ENCODE measurements around the gene NTHL1. TPM values are rescaled to one million over a fixed set of nuclear protein-coding genes. Genes with fewer than 3 reads are reported as not detected.

NTHL1 gene
- total and polyA plus RNA-seq, 9 of the 15 experiments (the other 6 are each of a cell fraction or from before 2014, with no cell fraction given) = 1.1 to 58.8 (median 17.6) TPM

DNA sequence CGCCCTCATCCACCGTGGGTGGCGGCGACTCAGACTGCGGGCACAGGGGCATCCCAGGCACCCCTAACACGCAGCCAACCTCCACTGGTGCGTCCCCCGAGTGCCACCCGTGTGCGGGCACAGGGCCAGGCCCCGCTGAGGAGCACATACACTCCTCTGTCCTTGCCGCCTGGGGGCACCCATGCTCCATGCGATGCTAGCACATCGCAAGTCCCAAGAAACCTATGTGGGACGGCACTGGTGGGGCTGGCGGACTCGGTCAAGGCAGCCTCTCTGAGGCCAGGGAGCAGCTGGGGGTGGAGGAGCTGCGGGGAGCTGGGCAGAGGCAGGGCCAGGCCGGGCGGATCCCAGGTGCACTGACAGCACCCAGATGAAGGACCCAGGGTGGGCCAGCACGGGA is 42.0 kb downstream of the NTHL1 start:
- no peak for ATAC-seq
- H3K79me2 ChIP-seq (ENCODE audit: control insufficient read depth, insufficient read depth, low read length) = peaks cover 79% of the 10 kb centered on the region
- H3K36me3 ChIP-seq (ENCODE audit: control insufficient read depth, insufficient read depth, low read length) = peaks cover 73% of the 10 kb centered on the region; the same call in 2 of the 3 replicates
- WGBS (ENCODE audit: insufficient coverage, low coverage, missing lambda C conversion rate) = 89% methylated on average over 14 of the region's 21 CpGs
- in situ Hi-C loops (cut with MboI) (no loop called here), intact Hi-C loops (cut with micrococcal nuclease) (no loop called here)
- H3K27me3 ChIP-seq (ENCODE audit: control insufficient read depth in 2 of 2, insufficient read depth in 2 of 2, low read length in 2 of 2) = no peaks in the 10 kb centered on the region
- POLR2A ChIA-PET = interaction anchor here (0.7 to 3.0 kb wide), 4 partner anchors 14 to 649 kb away, joined by 3 to 12 read pairs (median 4); partner anchors contain the start of gene TRAF7
- peak overlapping the region in 1 of 2 experiments; percentile 64; a peak in 2 of 4 replicates for H3K9ac ChIP-seq (ENCODE audit: insufficient read depth in 1 of 2, low read depth in 2 of 2, low read length in 2 of 2)
- no peak overlapping the region for H3K4me2 ChIP-seq (ENCODE audit: insufficient read depth, low read length)
- no peak for TF ChIP-seq CBX1 (IDR thresholded peaks at IDR 0.05; ENCODE audit: low read depth)
- peak; percentile 11; the same call in 1 of the 2 replicates for TF ChIP-seq RBM14 (IDR thresholded peaks at IDR 0.05; ENCODE audit: borderline replicate concordance, insufficient read depth, low read depth, low read length)
- peak; percentile 18; the same call in 1 of the 2 replicates for TF ChIP-seq CBFB (CRISPR knock-in tag; IDR thresholded peaks at IDR 0.05)
- TF ChIP-seq PTBP1 (IDR thresholded peaks at IDR 0.05; ENCODE audit: low read depth, low read length) = no peak
- peak; percentile 69 for TF ChIP-seq RBFOX2 (IDR thresholded peaks at IDR 0.05; ENCODE audit: low read depth, low read length)
- TF ChIP-seq POLR2G (IDR thresholded peaks at IDR 0.05; ENCODE audit: low read depth, low read length) = peak; percentile 1
- CTCF ChIA-PET (ENCODE audit: low intra/inter-chr PET ratio) = no interaction called here
- no peak for FAIRE-seq
- peaks cover 19% of the 10 kb centered on the region for H3K9me1 ChIP-seq (ENCODE audit: control insufficient read depth, insufficient read depth, low read length)
- no peak overlapping the region for H3K27ac ChIP-seq (ENCODE audit: extremely low read depth, low read depth, low read length)
- H3K4me1 ChIP-seq (replicated peaks in 1 of 2; ENCODE audit: control insufficient read depth in 2 of 2, insufficient read depth in 2 of 2, low read length in 2 of 2) = peaks cover 25 to 95% of the 10 kb centered on the region in 2 experiments
- H3K4me3 ChIP-seq = no peak overlapping the region
- no TSS peak for BruUV-seq (replicated peaks)
- H3K9me3 ChIP-seq (replicated peaks; ENCODE audit: control insufficient read depth, insufficient read depth, low read depth, low read length) = no peaks in the 10 kb centered on the region
- DNase-seq (ENCODE audit: extremely low read depth in 1 of 4, low spot score in 3 of 4) = no peak
- H4K20me1 ChIP-seq (replicated peaks; ENCODE audit: control insufficient read depth, insufficient read depth, low read length) = peaks cover 46% of the 10 kb centered on the region
- no peak overlapping the region for H2AFZ ChIP-seq (ENCODE audit: low read depth, low read length)

All from K562 (cell line).